Measurements from ENCODE around the gene HMGXB4.

HMGXB4 gene

GRCh38 chr22:35311551-35311999, 54.3 kb downstream of the HMGXB4 start:
- peak; percentile 22 for DNase-seq

- peak; percentile 92 for DNase-seq
Observed at GRCh38 chr22:35312198-35313059, 55.1 kb downstream of the HMGXB4 start.

DNA sequence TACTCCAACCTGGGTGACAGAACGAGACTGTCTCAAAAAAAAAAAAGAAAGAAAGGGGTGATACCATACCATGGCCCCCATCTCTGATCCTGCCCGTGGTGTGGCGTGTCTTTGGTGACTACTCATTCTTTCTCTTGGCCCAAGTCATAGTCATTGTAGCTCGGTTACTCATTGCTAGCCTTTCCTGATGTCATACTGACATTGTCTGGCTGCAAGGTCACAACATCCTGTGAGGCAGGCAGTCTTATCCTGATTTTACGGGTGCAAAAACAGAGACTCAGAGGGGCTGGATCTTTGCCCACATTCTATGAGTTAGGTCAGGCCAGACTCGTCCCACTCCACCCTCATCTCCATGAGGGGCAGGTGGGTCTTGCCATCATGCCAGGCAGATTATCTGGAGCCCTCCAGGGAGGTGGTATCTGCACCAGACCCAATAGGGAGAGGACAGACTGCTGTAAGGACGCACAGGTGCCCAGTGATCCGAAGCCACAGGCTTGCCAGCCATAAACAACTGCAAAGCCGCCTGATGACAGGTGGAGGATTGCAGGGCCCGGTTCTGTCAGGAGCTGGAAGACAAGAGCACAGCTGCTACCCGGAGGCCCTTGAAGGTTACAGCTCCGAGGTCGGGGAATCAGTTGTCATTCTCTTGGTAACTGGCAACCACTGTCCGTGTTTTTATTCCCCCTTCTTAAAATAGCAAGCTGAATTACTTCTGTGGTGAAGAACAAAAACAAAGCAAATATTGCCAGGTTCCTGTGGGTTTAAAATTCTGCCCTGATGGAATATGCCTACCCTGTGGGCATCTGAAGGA, 56.2 kb downstream of the HMGXB4 start:
- peak; percentile 80 for DNase-seq

DNA sequence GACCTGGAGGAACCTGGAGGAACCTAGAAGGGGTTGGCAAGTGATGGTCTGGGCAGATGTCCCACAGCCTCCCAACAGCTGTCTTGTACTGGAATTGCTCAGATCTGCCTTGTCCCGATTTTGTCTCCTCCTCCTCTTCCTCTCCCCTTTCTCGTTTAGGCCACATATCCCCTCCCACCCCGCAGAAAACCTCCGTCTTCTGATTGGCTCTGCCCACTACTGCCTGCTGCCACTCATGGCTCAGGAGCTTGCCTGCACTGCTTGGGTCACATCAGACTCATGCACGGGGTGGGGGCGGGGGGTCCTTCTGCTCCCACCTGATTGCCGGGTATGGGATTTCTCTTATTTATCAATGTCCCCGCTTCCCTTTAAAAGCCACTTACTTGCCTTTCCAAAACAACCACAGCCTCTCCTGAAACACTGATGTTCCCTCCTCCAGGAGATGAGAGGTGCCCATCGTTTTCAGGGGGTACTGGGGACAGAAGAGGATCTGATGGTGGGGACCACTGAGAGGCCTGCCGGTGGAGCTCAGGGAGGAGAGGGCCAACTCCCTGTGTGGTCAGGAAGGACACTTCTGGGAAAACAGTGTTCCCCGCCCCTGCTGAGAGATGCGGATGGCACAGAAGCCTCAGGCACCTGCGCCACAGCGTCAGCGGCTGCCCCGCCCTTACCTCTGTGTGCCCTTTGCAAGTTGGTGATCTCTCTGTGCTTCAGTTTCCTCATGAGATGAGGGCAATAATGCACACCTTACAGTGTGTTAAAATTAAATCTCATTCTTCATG, 57.1 kb downstream of the HMGXB4 start:
- DNase-seq: peak; percentile 47

DNA sequence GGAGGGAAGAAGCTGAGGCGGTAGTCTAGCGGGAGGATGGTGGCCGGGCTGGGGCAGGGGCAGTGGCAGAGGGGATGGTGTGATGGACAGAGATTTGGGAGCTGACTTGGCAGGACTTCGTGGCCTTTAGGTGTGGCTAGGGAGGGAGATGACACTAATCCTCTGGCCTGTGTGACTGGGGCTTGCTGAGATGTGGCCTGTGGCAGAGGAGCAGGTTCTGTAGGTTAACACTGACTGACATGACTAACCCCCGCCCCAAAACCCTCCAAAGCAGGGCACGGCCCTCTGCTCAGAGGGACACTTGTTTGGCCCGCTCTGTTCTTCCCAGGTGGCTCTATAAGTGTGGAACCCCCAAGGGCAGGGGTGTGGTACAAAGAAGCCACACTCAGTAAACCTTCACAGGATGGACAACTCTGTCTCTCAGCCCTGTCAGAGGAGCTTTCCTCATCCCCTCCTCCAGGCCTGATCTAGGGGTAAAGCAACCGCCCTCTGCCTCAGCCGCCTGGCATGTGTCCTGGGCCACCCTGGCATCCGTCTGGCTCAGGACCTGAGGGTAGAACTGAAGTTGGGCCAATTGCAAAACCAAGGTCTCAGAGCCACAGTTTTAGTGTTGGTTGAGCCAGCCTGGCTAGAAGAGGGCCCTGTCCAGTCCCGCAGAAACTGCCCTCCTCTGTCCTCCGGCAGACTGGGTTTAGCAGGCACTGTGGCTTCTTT, 58.0 kb downstream of the HMGXB4 start:
- peak; percentile 20 for DNase-seq

- peak; percentile 89 for DNase-seq
Observed at GRCh38 chr22:35315855-35316745, 58.8 kb downstream of the HMGXB4 start.

GRCh38 chr22:35316751-35317150, 59.5 kb downstream of the HMGXB4 start:
- no peak for DNase-seq

DNA sequence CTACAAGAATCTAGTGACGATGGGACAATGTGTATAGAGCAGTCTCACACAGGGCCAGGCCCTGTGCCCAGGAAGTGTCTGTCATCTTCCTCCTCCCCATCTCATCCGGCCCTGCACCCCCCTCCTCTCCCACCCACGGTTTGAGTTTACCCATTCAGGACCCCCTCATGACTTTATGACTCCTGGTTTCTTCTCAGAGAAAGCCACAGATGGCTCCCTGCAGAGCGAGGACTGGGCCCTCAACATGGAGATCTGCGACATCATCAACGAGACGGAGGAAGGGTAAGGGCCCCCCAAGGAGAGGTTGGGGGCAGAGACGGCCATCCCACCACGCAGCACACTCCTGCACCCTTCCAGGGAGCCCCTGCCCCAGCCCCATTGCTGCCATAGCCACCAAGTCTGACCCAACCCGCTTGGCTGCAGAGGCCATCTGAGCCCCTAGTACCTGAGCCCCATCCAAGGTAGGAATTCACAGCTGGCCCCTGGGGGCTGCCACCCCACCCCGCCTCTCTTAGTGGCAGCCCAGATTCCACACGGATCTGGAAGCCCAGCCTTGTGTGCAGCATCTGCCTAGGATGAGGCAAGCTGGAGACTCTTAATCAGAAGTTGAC, 60.5 kb downstream of the HMGXB4 start:
- DNase-seq: no peak

DNA sequence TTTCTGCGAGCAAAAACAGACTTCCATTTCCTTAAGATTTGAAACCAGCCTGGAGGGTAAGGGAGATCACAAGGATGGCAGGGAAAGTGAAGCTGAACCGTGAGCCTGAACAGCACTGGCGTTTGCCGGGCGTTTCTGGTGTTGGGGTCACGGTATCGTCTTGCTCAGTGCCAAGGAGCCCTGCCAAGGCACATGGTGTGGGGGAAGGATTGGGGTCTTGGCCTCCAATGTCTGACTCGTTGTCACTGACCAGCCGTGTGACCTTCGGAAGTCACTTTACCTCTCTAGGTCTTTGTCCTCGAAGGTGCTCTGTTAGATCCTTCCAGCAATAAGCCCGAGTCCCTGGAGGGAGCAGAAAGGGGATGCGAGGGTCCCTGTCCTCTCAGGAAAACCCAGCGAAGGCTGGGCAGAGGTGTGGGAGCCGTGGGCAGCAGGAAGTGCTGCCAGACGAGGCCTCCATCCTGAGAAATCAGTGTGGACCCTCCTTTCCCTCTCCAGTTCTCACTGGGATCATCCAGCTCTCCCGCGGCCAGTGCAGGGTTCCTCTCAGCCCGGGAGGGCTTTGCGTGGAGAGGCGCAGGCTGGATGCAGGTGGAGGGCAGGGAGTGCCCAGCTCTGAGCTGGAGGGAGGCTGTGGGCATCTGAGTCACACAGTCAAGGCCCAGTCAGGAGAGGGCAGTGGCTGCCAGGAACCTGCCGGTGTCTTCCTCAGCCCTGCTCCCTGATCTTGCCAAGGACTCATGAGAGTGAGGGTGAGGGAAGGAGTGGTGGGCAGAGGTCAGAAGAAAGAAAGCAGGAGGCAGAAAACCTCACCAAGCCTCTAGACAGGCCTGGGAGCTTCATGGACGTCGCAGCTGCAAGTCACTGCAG, 61.3 kb downstream of the HMGXB4 start:
- no peak for DNase-seq

- no peak for DNase-seq
Observed at GRCh38 chr22:35319244-35319985, 62.1 kb downstream of the HMGXB4 start.

DNA sequence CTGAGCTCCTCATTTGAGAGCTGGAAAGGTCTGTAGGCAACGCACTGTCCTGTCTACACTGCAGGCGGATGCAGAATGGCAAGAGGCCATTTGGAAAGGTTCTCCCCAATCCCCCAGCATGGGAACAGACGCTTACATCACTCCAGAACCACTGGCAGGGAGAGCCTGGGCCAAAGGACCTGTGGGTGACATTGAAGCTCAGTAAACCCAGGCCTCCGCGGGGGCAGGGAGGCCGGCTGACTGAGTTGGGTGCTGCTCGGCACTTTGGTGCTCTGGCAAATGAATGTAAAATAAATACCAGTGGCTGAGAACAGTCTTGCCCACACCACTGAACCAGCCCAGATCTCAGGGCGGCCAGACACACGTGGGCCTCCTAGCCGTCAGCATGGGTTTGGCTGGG, 64.8 kb downstream of the HMGXB4 start:
- DNase-seq: no peak

- no peak for DNase-seq
Observed at GRCh38 chr22:35322893-35323292, 65.6 kb downstream of the HMGXB4 start.

DNA sequence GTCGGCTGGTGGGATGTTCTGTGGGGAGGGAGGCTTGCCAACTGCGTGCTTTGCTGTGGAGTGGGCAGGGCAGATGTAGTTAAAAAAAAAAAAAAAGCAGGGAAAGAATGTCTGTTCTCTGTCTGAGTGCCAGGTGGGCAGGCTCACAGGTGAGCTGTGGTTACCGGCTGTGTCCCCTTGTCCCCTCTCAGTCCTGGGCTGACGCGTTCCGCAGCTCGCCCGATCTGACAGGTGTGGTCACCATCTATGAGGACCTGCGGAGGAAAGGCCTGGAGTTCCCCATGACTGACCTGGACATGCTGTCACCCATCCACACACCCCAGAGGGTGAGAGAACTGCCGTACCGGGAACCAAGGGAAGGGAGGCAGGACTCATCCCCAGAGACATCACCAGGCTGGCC, 66.0 kb downstream of the HMGXB4 start:
- DNase-seq: no peak

GRCh38 chr22:35324067-35324466, 66.8 kb downstream of the HMGXB4 start:
- no peak for DNase-seq

GRCh38 chr22:35324762-35325161, 67.5 kb downstream of the HMGXB4 start:
- DNase-seq: no peak

DNA sequence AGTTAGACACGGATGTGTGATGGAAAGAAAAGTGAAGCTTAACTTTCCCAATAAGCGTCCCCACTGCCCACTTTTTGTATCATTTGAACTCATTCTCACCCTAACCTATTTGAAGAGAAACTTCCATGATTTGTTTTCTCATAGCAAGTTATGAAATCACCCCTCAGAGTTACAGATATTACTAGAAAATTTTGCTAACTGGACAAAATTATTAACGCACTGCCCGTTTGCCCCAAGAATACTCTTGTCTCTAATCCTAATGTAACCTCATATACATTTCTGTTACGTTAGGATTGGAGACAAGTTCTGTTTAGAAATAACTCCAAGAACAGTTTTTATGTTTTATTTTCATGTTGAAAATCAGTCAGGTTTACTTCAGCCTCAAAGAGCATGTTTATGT, 67.9 kb downstream of the HMGXB4 start:
- DNase-seq: no peak

GRCh38 chr22:35326854-35327562, 69.7 kb downstream of the HMGXB4 start:
- DNase-seq: no peak

DNA sequence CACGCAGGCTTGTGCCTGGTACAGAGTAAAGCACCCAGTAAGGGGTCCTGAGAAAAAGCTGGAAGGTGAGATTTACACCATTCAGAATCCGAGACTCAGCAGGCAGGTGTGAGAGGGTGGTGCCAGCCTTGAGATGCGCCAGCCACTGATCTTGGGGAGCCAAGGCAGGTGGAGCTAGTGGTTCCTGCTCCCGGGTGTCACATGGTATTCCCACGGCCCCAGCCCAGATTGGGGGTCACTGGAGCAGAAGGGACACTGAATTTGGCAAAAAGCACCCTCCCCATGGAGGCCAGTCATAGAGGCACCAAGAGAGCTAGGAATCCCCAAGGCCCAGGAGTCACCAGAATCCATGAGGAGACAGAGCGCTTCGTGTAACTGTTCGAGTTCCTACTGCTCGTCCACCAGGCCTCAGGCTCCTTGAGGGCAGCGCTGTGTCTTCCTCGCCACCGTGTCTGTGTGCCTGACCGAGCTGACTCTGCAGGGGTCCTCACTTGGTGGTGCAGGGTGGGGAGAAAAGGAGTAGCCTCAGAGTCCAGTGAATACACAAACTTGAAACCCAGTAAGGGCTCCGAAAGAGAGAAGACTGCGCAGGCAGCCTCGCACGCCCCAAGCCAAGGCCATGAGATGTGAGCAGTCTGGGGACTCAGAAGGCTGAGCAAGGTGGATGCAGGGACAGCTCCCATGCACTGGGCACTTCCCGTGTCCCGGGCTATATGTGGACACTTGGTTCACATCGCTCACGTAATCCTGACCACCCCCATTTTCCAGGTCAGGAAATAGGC, 70.6 kb downstream of the HMGXB4 start:
- no peak for DNase-seq
